ENCODE measurements around the gene TCEANC2. TPM values are rescaled to one million over a fixed set of nuclear protein-coding genes. Genes with fewer than 3 reads are reported as not detected.

TCEANC2 gene
- total and polyA plus RNA-seq, 8 donors: 1.1 to 3.8 (median 1.8) TPM

- intact Hi-C loops (cut with DNase I): loop anchor here in 1 of 3 donors (10.0 kb wide), 1 partner anchor 737 kb away; no protein-coding TSS in a partner anchor
- Histone ChIP-seq H3K4me1 (peaks cover 0 to 17% (median 0%) of the 10 kb centered on the region in 3 donors), H3K27me3 (no peaks in the 10 kb centered on the region), H3K36me3 (no peaks in the 10 kb centered on the region), H3K4me3 (no peak overlapping the region), H3K9me3 (no peaks in the 10 kb centered on the region), H3K27ac (no peak overlapping the region)
- no peak for DNase-seq
- no peak for TF ChIP-seq CTCF (IDR thresholded peaks at IDR 0.05)
- no peak for FAIRE-seq
- ATAC-seq: no peak
Observed at GRCh38 chr1:54077359-54077758, 24.0 kb downstream of the TCEANC2 start.

GRCh38 chr1:54080598-54081049 lies 27.2 kb downstream of the TCEANC2 start:
- ATAC-seq (peak in 3 of 4 donors; percentile 9 to 16 (median 15)), DNase-seq (no peak), FAIRE-seq (no peak)
- TF ChIP-seq CTCF (IDR thresholded peaks at IDR 0.05): no peak
- no peak overlapping the region for H3K4me3 ChIP-seq
- no peak overlapping the region for H3K27ac ChIP-seq
- no peaks in the 10 kb centered on the region for H3K9me3 ChIP-seq
- no peaks in the 10 kb centered on the region for H3K36me3 ChIP-seq
- 69 to 74% methylated on average over 2 of the region's 2 CpGs for WGBS, 2 donors
- H3K4me1 ChIP-seq: peaks cover 0 to 17% (median 0%) of the 10 kb centered on the region in 3 donors
- H3K27me3 ChIP-seq: no peaks in the 10 kb centered on the region
- intact Hi-C loops (cut with DNase I): no loop called here

- intact Hi-C loops (cut with DNase I): no loop called here
- WGBS, 2 donors: 65 to 68% methylated on average over 8 of the region's 8 CpGs
- no peak for FAIRE-seq
- Histone ChIP-seq H3K4me1 (peaks cover 0 to 17% (median 0%) of the 10 kb centered on the region in 3 donors), H3K4me3 (no peak overlapping the region), H3K27ac (no peak overlapping the region), H3K27me3 (no peaks in the 10 kb centered on the region), H3K36me3 (no peaks in the 10 kb centered on the region), H3K9me3 (no peaks in the 10 kb centered on the region)
- DNase-seq: peak; percentile 66 to 80 (median 78)
- TF ChIP-seq CTCF (IDR thresholded peaks at IDR 0.05): peak; percentile 67 to 80 (median 74)
- peak; percentile 98 to 99 (median 98) for ATAC-seq
Observed at GRCh38 chr1:54081306-54082270, 28.2 kb downstream of the TCEANC2 start.

- Histone ChIP-seq H3K9me3 (no peaks in the 10 kb centered on the region), H3K36me3 (no peaks in the 10 kb centered on the region), H3K4me1 (peaks cover 0 to 12% (median 0%) of the 10 kb centered on the region in 3 donors), H3K27ac (no peak overlapping the region), H3K4me3 (no peak overlapping the region), H3K27me3 (no peaks in the 10 kb centered on the region)
- DNase-seq (no peak), FAIRE-seq (no peak), ATAC-seq (no peak)
- WGBS, 2 donors: 80 to 88% methylated on average over 2 of the region's 2 CpGs
- intact Hi-C loops (cut with DNase I): no loop called here
- TF ChIP-seq CTCF (IDR thresholded peaks at IDR 0.05): no peak
Observed at GRCh38 chr1:54084794-54085193, 31.4 kb downstream of the TCEANC2 start.

- FAIRE-seq (no peak), DNase-seq (no peak), ATAC-seq (no peak)
- no peak for TF ChIP-seq CTCF (IDR thresholded peaks at IDR 0.05)
- Histone ChIP-seq H3K9me3 (no peaks in the 10 kb centered on the region), H3K27ac (no peak overlapping the region), H3K4me1 (peaks cover 0 to 2% (median 0%) of the 10 kb centered on the region in 3 donors), H3K4me3 (no peak overlapping the region), H3K27me3 (no peaks in the 10 kb centered on the region), H3K36me3 (no peaks in the 10 kb centered on the region)
- intact Hi-C loops (cut with DNase I): no loop called here
- WGBS, 2 donors: 92 to 100% methylated on average over 1 of the region's 1 CpG
Observed at GRCh38 chr1:54086754-54087153, 33.3 kb downstream of the TCEANC2 start.
